ENCODE results near the gene GAL3ST1.

The GAL3ST1 gene

DNA sequence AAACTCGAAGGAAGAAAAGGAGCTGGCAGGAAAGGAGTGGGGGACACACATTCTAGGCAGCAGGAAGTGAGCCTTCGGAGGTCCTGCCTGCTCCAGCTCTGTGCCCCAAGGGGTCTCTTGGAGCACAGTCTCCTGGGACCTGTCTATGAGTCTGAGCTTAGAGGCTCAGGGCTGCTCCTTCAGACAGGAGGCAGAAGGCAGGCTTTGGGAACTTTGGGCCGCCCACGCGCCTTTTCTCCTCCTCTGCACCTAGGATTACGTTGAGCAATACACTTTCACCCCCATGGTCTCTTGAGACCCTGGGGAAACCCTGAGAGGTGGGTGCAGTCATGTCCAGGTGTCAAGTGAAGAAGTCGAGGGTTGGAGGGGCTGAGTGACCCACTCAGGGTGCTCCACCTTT is 33.5 kb upstream of the GAL3ST1 start:
- H3K9me3 ChIP-seq (ENCODE audit: control insufficient read depth, low read length) = no peaks in the 10 kb centered on the region
- H3K4me3 ChIP-seq (ENCODE audit: insufficient read depth, low read depth, low read length) = peak overlapping the region; percentile 41
- 81 to 90% methylated on average over 7 of the region's 7 CpGs for WGBS, 2 experiments
- no peaks in the 10 kb centered on the region for H3K27me3 ChIP-seq (ENCODE audit: control insufficient read depth, insufficient read depth, low read length, poor library complexity, severe bottlenecking)
- H3K4me1 ChIP-seq (ENCODE audit: control insufficient read depth, insufficient read depth, low read length) = peaks cover 18% of the 10 kb centered on the region
- peaks cover 10% of the 10 kb centered on the region for H3K36me3 ChIP-seq (ENCODE audit: control insufficient read depth, insufficient read depth, low read length)
- H3K27ac ChIP-seq (ENCODE audit: insufficient read depth, low read depth, low read length, poor library complexity, severe bottlenecking) = no peak overlapping the region

DNA sequence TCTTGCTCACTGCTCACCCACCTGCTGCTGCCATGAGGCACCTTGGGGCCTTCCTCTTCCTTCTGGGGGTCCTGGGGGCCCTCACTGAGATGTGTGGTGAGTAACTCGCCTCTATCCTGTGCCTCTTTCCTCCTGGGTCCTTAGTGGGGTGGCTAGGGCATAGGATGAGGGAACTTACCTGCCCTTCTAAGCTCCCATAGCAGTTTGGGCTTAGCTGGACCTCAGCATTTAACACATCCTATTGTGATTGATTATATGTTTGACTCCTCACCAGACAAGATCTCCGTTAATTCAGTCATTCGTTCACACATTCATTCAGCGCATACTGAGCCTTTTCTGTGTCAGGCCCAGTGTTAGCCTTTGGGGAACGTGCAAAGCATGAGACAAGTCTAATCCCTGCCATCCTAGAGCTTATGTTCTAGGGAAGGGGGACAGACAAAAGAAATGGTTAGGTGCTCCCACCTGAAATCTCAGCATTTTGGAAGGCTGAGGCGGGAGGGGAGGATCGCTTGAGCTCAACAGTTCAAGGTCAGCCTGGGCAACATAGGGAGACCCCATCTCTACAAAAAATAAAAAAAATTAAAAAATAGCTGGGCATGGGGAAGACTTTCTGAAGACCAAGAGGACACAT is 33.0 kb upstream of the GAL3ST1 start:
- peaks cover 10% of the 10 kb centered on the region for H3K36me3 ChIP-seq (ENCODE audit: control insufficient read depth, insufficient read depth, low read length)
- peaks cover 18% of the 10 kb centered on the region for H3K4me1 ChIP-seq (ENCODE audit: control insufficient read depth, insufficient read depth, low read length)
- H3K27me3 ChIP-seq (ENCODE audit: control insufficient read depth, insufficient read depth, low read length, poor library complexity, severe bottlenecking) = no peaks in the 10 kb centered on the region
- WGBS, 2 experiments = 76 to 77% methylated on average over 6 to 7 of the region's 7 CpGs
- peak overlapping the region; percentile 97 for H3K27ac ChIP-seq (ENCODE audit: insufficient read depth, low read depth, low read length, poor library complexity, severe bottlenecking)
- peak overlapping the region; percentile 41 for H3K4me3 ChIP-seq (ENCODE audit: insufficient read depth, low read depth, low read length)
- H3K9me3 ChIP-seq (ENCODE audit: control insufficient read depth, low read length) = no peaks in the 10 kb centered on the region

GRCh38 chr22:30606455-30607299 is 32.2 kb upstream of the GAL3ST1 start, which contains the start of gene TCN2:
Gene TCN2 (plus strand): TSS chr22:30607174. CDS start chr22:30607332, 158 bp downstream.
- Histone ChIP-seq H3K36me3 (ENCODE audit: control insufficient read depth, insufficient read depth, low read length) (peaks cover 10% of the 10 kb centered on the region), H3K4me3 (ENCODE audit: insufficient read depth, low read depth, low read length) (peak within 1 kb of the TSS; percentile 41), H3K27ac (ENCODE audit: insufficient read depth, low read depth, low read length, poor library complexity, severe bottlenecking) (peak within 1 kb of the TSS; percentile 97), H3K27me3 (ENCODE audit: control insufficient read depth, insufficient read depth, low read length, poor library complexity, severe bottlenecking) (no peaks in the 10 kb centered on the region), H3K4me1 (ENCODE audit: control insufficient read depth, insufficient read depth, low read length) (peaks cover 18% of the 10 kb centered on the region), H3K9me3 (ENCODE audit: control insufficient read depth, low read length) (no peaks in the 10 kb centered on the region)
- 2 to 3% methylated on average over 23 of the region's 24 CpGs for WGBS, 2 experiments

GRCh38 chr22:30605449-30606110 is 31.1 kb upstream of the GAL3ST1 start:
- Histone ChIP-seq H3K27ac (ENCODE audit: insufficient read depth, low read depth, low read length, poor library complexity, severe bottlenecking) (peak overlapping the region; percentile 97), H3K36me3 (ENCODE audit: control insufficient read depth, insufficient read depth, low read length) (peaks cover 4% of the 10 kb centered on the region), H3K4me1 (ENCODE audit: control insufficient read depth, insufficient read depth, low read length) (peaks cover 18% of the 10 kb centered on the region), H3K27me3 (ENCODE audit: control insufficient read depth, insufficient read depth, low read length, poor library complexity, severe bottlenecking) (no peaks in the 10 kb centered on the region), H3K4me3 (ENCODE audit: insufficient read depth, low read depth, low read length) (no peak overlapping the region), H3K9me3 (ENCODE audit: control insufficient read depth, low read length) (no peaks in the 10 kb centered on the region)
- 63 to 66% methylated on average over 9 of the region's 9 CpGs for WGBS, 2 experiments

- H3K4me3 ChIP-seq (ENCODE audit: insufficient read depth, low read depth, low read length) = no peak overlapping the region
- H3K4me1 ChIP-seq (ENCODE audit: control insufficient read depth, insufficient read depth, low read length) = peaks cover 18% of the 10 kb centered on the region
- H3K36me3 ChIP-seq (ENCODE audit: control insufficient read depth, insufficient read depth, low read length) = no peaks in the 10 kb centered on the region
- WGBS, 2 experiments = 93 to 98% methylated on average over 2 of the region's 2 CpGs
- H3K27me3 ChIP-seq (ENCODE audit: control insufficient read depth, insufficient read depth, low read length, poor library complexity, severe bottlenecking) = no peaks in the 10 kb centered on the region
- no peaks in the 10 kb centered on the region for H3K9me3 ChIP-seq (ENCODE audit: control insufficient read depth, low read length)
- no peak overlapping the region for H3K27ac ChIP-seq (ENCODE audit: insufficient read depth, low read depth, low read length, poor library complexity, severe bottlenecking)
Observed at GRCh38 chr22:30604723-30605122, 30.3 kb upstream of the GAL3ST1 start.

DNA sequence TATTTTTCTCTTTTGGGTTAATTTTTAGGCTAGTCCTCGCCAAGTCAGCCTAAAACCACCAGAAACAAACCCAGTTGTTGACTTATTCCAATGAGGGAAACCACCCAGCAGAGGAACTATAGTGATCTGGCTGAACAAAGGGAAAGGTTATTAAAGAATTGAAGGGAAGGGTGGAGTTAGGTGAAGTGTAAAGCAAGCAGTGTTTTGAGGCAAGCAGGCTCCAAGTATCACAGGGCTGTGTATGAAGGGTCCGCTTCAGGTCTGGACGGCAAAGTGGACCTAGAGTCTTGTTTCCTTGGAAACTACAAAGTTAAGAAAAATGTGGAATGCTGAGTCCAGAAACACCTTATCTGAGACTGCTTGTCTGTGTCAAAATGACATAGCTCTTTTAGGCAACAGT is 29.3 kb upstream of the GAL3ST1 start:
- H3K4me3 ChIP-seq (ENCODE audit: insufficient read depth, low read depth, low read length) = no peak overlapping the region
- WGBS, 2 experiments = 92 to 95% methylated on average over 3 of the region's 3 CpGs
- no peaks in the 10 kb centered on the region for H3K27me3 ChIP-seq (ENCODE audit: control insufficient read depth, insufficient read depth, low read length, poor library complexity, severe bottlenecking)
- no peaks in the 10 kb centered on the region for H3K36me3 ChIP-seq (ENCODE audit: control insufficient read depth, insufficient read depth, low read length)
- H3K9me3 ChIP-seq (ENCODE audit: control insufficient read depth, low read length) = no peaks in the 10 kb centered on the region
- no peak overlapping the region for H3K27ac ChIP-seq (ENCODE audit: insufficient read depth, low read depth, low read length, poor library complexity, severe bottlenecking)
- peaks cover 16% of the 10 kb centered on the region for H3K4me1 ChIP-seq (ENCODE audit: control insufficient read depth, insufficient read depth, low read length)

DNA sequence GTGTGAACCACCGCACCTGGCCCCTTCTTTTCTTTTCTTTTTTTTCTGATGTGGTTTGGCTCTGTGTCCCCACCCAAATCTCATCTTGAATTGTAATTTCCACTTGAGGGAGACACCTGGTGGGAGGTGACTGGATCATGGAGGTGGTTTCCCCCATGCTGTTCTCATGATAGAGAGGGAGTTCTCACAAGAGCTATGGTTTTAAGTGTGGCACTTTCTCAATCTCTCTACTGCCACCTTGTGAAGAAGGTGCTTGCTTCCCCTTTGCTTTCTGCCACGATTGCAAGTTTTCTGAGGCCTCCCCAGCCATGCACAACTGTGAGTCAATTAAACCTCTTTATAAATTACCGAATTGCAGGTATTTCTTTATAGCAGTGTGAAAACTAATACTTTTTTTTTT is 27.6 kb upstream of the GAL3ST1 start:
- Histone ChIP-seq H3K27me3 (ENCODE audit: control insufficient read depth, insufficient read depth, low read length, poor library complexity, severe bottlenecking) (no peaks in the 10 kb centered on the region), H3K36me3 (ENCODE audit: control insufficient read depth, insufficient read depth, low read length) (no peaks in the 10 kb centered on the region), H3K9me3 (ENCODE audit: control insufficient read depth, low read length) (no peaks in the 10 kb centered on the region), H3K4me1 (ENCODE audit: control insufficient read depth, insufficient read depth, low read length) (no peaks in the 10 kb centered on the region), H3K4me3 (ENCODE audit: insufficient read depth, low read depth, low read length) (no peak overlapping the region), H3K27ac (ENCODE audit: insufficient read depth, low read depth, low read length, poor library complexity, severe bottlenecking) (no peak overlapping the region)
- 67 to 74% methylated on average over 3 of the region's 3 CpGs for WGBS, 2 experiments

- Histone ChIP-seq H3K27ac (ENCODE audit: insufficient read depth, low read depth, low read length, poor library complexity, severe bottlenecking) (no peak overlapping the region), H3K36me3 (ENCODE audit: control insufficient read depth, insufficient read depth, low read length) (no peaks in the 10 kb centered on the region), H3K27me3 (ENCODE audit: control insufficient read depth, insufficient read depth, low read length, poor library complexity, severe bottlenecking) (no peaks in the 10 kb centered on the region), H3K4me1 (ENCODE audit: control insufficient read depth, insufficient read depth, low read length) (no peaks in the 10 kb centered on the region), H3K9me3 (ENCODE audit: control insufficient read depth, low read length) (no peaks in the 10 kb centered on the region), H3K4me3 (ENCODE audit: insufficient read depth, low read depth, low read length) (no peak overlapping the region)
- 91 to 92% methylated on average over 5 of the region's 5 CpGs for WGBS, 2 experiments
Observed at GRCh38 chr22:30601464-30601863, 27.0 kb upstream of the GAL3ST1 start.

- WGBS, 2 experiments = 79 to 82% methylated on average over 3 of the region's 3 CpGs
Observed at GRCh38 chr22:30600921-30601320, 26.5 kb upstream of the GAL3ST1 start.

GRCh38 chr22:30598986-30599385 is 24.5 kb upstream of the GAL3ST1 start:
- H3K4me1 ChIP-seq (ENCODE audit: control insufficient read depth, insufficient read depth, low read length) = no peaks in the 10 kb centered on the region
- H3K4me3 ChIP-seq (ENCODE audit: insufficient read depth, low read depth, low read length) = no peak overlapping the region
- H3K27me3 ChIP-seq (ENCODE audit: control insufficient read depth, insufficient read depth, low read length, poor library complexity, severe bottlenecking) = peaks cover 2% of the 10 kb centered on the region
- no peak overlapping the region for H3K27ac ChIP-seq (ENCODE audit: insufficient read depth, low read depth, low read length, poor library complexity, severe bottlenecking)
- H3K36me3 ChIP-seq (ENCODE audit: control insufficient read depth, insufficient read depth, low read length) = no peaks in the 10 kb centered on the region
- 93% methylated on average over 3 of the region's 3 CpGs for WGBS, 2 experiments
- no peaks in the 10 kb centered on the region for H3K9me3 ChIP-seq (ENCODE audit: control insufficient read depth, low read length)

More at GRCh38 chr22:30600921-30601320, 26.5 kb upstream of the GAL3ST1 start:
- no peaks in the 10 kb centered on the region for H3K4me1 ChIP-seq (ENCODE audit: control insufficient read depth, insufficient read depth, low read length)
- H3K4me3 ChIP-seq (ENCODE audit: insufficient read depth, low read depth, low read length) = no peak overlapping the region
- H3K36me3 ChIP-seq (ENCODE audit: control insufficient read depth, insufficient read depth, low read length) = no peaks in the 10 kb centered on the region
- H3K9me3 ChIP-seq (ENCODE audit: control insufficient read depth, low read length) = no peaks in the 10 kb centered on the region
- H3K27me3 ChIP-seq (ENCODE audit: control insufficient read depth, insufficient read depth, low read length, poor library complexity, severe bottlenecking) = no peaks in the 10 kb centered on the region
- H3K27ac ChIP-seq (ENCODE audit: insufficient read depth, low read depth, low read length, poor library complexity, severe bottlenecking) = no peak overlapping the region

Data from ectodermal cell (in vitro differentiated cells).